Measurements from ENCODE around the gene XRCC4.

DNA sequence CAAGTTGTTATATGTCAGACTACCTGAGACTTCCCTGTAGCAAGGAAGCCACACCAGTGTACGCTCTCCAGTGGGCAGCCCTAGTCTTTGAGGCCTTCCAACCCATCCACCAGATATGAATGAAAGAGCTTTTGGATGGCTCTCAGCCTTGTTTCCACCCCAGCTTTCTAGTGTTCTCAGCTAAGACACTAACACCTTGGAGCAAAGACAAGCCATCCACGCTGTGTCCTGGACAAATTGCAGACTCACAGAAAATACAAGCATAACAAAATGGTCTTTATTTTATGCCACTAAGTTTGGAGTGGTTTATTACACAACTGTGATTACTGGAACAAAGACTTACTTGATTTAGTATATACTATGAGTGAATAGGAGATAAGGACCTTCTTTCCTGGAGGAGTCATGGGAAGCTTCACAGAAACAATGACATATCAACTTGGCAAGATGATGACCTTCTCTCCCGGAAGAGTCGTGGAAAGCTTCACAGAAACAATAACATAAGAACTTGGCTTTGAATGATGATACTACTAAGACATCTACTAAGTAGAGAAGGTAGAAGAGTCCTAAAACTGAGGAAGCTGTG lies 260.2 kb downstream of the XRCC4 start:
- no peak for TF ChIP-seq EZH2 (IDR thresholded peaks at IDR 0.05; ENCODE audit: low read length, unreplicated experiment)
- TF ChIP-seq, protein P1, sequence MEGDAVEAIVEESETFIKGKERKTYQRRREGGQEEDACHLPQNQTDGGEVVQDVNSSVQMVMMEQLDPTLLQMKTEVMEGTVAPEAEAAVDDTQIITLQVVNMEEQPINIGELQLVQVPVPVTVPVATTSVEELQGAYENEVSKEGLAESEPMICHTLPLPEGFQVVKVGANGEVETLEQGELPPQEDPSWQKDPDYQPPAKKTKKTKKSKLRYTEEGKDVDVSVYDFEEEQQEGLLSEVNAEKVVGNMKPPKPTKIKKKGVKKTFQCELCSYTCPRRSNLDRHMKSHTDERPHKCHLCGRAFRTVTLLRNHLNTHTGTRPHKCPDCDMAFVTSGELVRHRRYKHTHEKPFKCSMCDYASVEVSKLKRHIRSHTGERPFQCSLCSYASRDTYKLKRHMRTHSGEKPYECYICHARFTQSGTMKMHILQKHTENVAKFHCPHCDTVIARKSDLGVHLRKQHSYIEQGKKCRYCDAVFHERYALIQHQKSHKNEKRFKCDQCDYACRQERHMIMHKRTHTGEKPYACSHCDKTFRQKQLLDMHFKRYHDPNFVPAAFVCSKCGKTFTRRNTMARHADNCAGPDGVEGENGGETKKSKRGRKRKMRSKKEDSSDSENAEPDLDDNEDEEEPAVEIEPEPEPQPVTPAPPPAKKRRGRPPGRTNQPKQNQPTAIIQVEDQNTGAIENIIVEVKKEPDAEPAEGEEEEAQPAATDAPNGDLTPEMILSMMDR (conservative IDR thresholded peaks at IDR 0.05; ENCODE audit: low read depth, low read length) = no peak
